Skeletal muscle satellite cell (primary cell): ENCODE measurements around the gene CKS2.

Experiments used
- H3K27me3 ChIP-seq: 2 replicates; pipeline ENCODE4 v1.7.0; 2013; ENCODE audit warnings: low read length; ENCODE audit not compliant: control insufficient read depth, insufficient read depth
- H3K36me3 ChIP-seq: 2 replicates; pipeline ENCODE4 v1.7.0; 2013; ENCODE audit warnings: mild to moderate bottlenecking, control low read depth, low read length; ENCODE audit not compliant: insufficient read depth
- H3K4me1 ChIP-seq: 2 replicates; pipeline ENCODE4 v1.7.0; 2013; ENCODE audit warnings: low read length; ENCODE audit not compliant: control insufficient read depth, insufficient read depth
- H3K4me2 ChIP-seq: 2 replicates; pipeline ENCODE4 v1.7.0; 2013; ENCODE audit warnings: mild to moderate bottlenecking, low read length
- H3K4me3 ChIP-seq: 2 replicates; pipeline ENCODE4 v1.7.0; 2013; ENCODE audit warnings: low read length
- H3K9ac ChIP-seq: 2 replicates; pipeline ENCODE4 v1.7.0; 2013; ENCODE audit warnings: mild to moderate bottlenecking, low read depth, low read length, moderate library complexity
- H3K9me3 ChIP-seq: replicated peaks from 2 replicates; pipeline ENCODE4 v1.7.0; 2013; ENCODE audit warnings: mild to moderate bottlenecking, control low read depth, low read length

CKS2 gene

GRCh38 chr9:89352874-89353649 lies 42.1 kb downstream of the CKS2 start:
- Histone ChIP-seq H3K9me3 (no peaks in the 10 kb centered on the region), H3K4me3 (no peak overlapping the region), H3K36me3 (peaks cover 82% of the 10 kb centered on the region), H3K9ac (no peak overlapping the region), H3K4me1 (no peaks in the 10 kb centered on the region), H3K27me3 (no peaks in the 10 kb centered on the region), H3K4me2 (no peak overlapping the region)

GRCh38 chr9:89353989-89354388 lies 43.0 kb downstream of the CKS2 start:
- H3K27me3 ChIP-seq: no peaks in the 10 kb centered on the region
- no peak overlapping the region for H3K9ac ChIP-seq
- peaks cover 81% of the 10 kb centered on the region for H3K36me3 ChIP-seq
- H3K4me2 ChIP-seq: no peak overlapping the region
- H3K4me3 ChIP-seq: no peak overlapping the region
- H3K4me1 ChIP-seq: no peaks in the 10 kb centered on the region
- no peaks in the 10 kb centered on the region for H3K9me3 ChIP-seq

- H3K4me2 ChIP-seq: no peak overlapping the region
- no peak overlapping the region for H3K9ac ChIP-seq
- H3K4me1 ChIP-seq: no peaks in the 10 kb centered on the region
- no peak overlapping the region for H3K4me3 ChIP-seq
- H3K27me3 ChIP-seq: no peaks in the 10 kb centered on the region
- no peaks in the 10 kb centered on the region for H3K9me3 ChIP-seq
- peaks cover 80% of the 10 kb centered on the region for H3K36me3 ChIP-seq
These were observed 43.5 kb downstream of the CKS2 start for GRCh38 chr9:89354471-89354870.

GRCh38 chr9:89356782-89357181 lies 45.8 kb downstream of the CKS2 start:
- H3K4me2 ChIP-seq: no peak overlapping the region
- H3K4me3 ChIP-seq: no peak overlapping the region
- no peaks in the 10 kb centered on the region for H3K4me1 ChIP-seq
- peaks cover 78% of the 10 kb centered on the region for H3K36me3 ChIP-seq
- H3K9me3 ChIP-seq: no peaks in the 10 kb centered on the region
- no peaks in the 10 kb centered on the region for H3K27me3 ChIP-seq
- H3K9ac ChIP-seq: no peak overlapping the region

- Histone ChIP-seq H3K4me1 (no peaks in the 10 kb centered on the region), H3K9me3 (no peaks in the 10 kb centered on the region), H3K36me3 (peaks cover 77% of the 10 kb centered on the region), H3K9ac (no peak overlapping the region), H3K27me3 (no peaks in the 10 kb centered on the region), H3K4me2 (no peak overlapping the region), H3K4me3 (no peak overlapping the region)
These were observed 46.6 kb downstream of the CKS2 start for GRCh38 chr9:89357331-89358197.

- no peak overlapping the region for H3K4me3 ChIP-seq
- peaks cover 69% of the 10 kb centered on the region for H3K36me3 ChIP-seq
- no peak overlapping the region for H3K9ac ChIP-seq
- no peak overlapping the region for H3K4me2 ChIP-seq
- H3K27me3 ChIP-seq: no peaks in the 10 kb centered on the region
- no peaks in the 10 kb centered on the region for H3K4me1 ChIP-seq
- no peaks in the 10 kb centered on the region for H3K9me3 ChIP-seq
These were observed 47.5 kb downstream of the CKS2 start for GRCh38 chr9:89358376-89358916.

- Histone ChIP-seq H3K4me3 (no peak overlapping the region), H3K9ac (no peak overlapping the region), H3K27me3 (no peaks in the 10 kb centered on the region), H3K4me2 (no peak overlapping the region), H3K4me1 (no peaks in the 10 kb centered on the region), H3K36me3 (peaks cover 66% of the 10 kb centered on the region), H3K9me3 (no peaks in the 10 kb centered on the region)
These were observed 48.0 kb downstream of the CKS2 start for GRCh38 chr9:89358985-89359384.

- Histone ChIP-seq H3K9me3 (no peaks in the 10 kb centered on the region), H3K9ac (no peak overlapping the region), H3K4me1 (no peaks in the 10 kb centered on the region), H3K4me2 (no peak overlapping the region), H3K27me3 (no peaks in the 10 kb centered on the region), H3K36me3 (peaks cover 61% of the 10 kb centered on the region), H3K4me3 (no peak overlapping the region)
These were observed 48.8 kb downstream of the CKS2 start for GRCh38 chr9:89359751-89360261.

GRCh38 chr9:89360465-89360864 lies 49.5 kb downstream of the CKS2 start:
- no peak overlapping the region for H3K4me2 ChIP-seq
- no peaks in the 10 kb centered on the region for H3K4me1 ChIP-seq
- no peak overlapping the region for H3K9ac ChIP-seq
- no peaks in the 10 kb centered on the region for H3K9me3 ChIP-seq
- H3K36me3 ChIP-seq: peaks cover 58% of the 10 kb centered on the region
- H3K27me3 ChIP-seq: no peaks in the 10 kb centered on the region
- no peak overlapping the region for H3K4me3 ChIP-seq

GRCh38 chr9:89361031-89361430 lies 50.0 kb downstream of the CKS2 start:
- no peaks in the 10 kb centered on the region for H3K9me3 ChIP-seq
- H3K27me3 ChIP-seq: no peaks in the 10 kb centered on the region
- no peak overlapping the region for H3K4me3 ChIP-seq
- H3K9ac ChIP-seq: no peak overlapping the region
- H3K4me1 ChIP-seq: no peaks in the 10 kb centered on the region
- peaks cover 58% of the 10 kb centered on the region for H3K36me3 ChIP-seq
- H3K4me2 ChIP-seq: no peak overlapping the region

- Histone ChIP-seq H3K9me3 (no peaks in the 10 kb centered on the region), H3K4me3 (no peak overlapping the region), H3K4me1 (no peaks in the 10 kb centered on the region), H3K4me2 (no peak overlapping the region), H3K27me3 (no peaks in the 10 kb centered on the region), H3K36me3 (peaks cover 51% of the 10 kb centered on the region), H3K9ac (no peak overlapping the region)
These were observed 51.0 kb downstream of the CKS2 start for GRCh38 chr9:89361816-89362646.
